HG02973 (cell line): ENCODE measurements around the gene STRN4.

Experiments
- ATAC-seq: cut with Tn5 transposase; IDR thresholded peaks from one replicate; pipeline ENCODE4 v1.9.1; 2021; ENCODE audit warnings: moderate library complexity; ENCODE audit not compliant: unreplicated experiment

Gene STRN4

GRCh38 chr19:46685189-46685588, 61.1 kb downstream of the STRN4 start:
- ATAC-seq, result no peak

GRCh38 chr19:46678110-46678732, 68.0 kb downstream of the STRN4 start:
- ATAC-seq, result no peak

- ATAC-seq, result no peak
Measured at GRCh38 chr19:46674416-46675178, 71.7 kb downstream of the STRN4 start.

- ATAC-seq, result no peak
Measured at GRCh38 chr19:46670813-46671212, 75.4 kb downstream of the STRN4 start.
